Stimulated activated CD4-positive, alpha-beta T cell treated with anti-CD3 and anti-CD28 coated beads, Interleukin-12 subunit alpha, Interleukin-12 subunit beta, amount 100 ng/mL, for 48 hours (primary cell): ENCODE results near the gene BRD2.

ENCODE experiments used
- DNase-seq, 3 donors: peaks; one replicate each; pipeline ENCODE4 v3.0.0-alpha.2; 2020; ENCODE audit warnings: low read depth in 2 of 3, low spot score in 1 of 3

BRD2 gene

GRCh38 chr6:32971242-32971580 lies 2.8 kb downstream of the BRD2 start:
- DNase-seq: no peak

GRCh38 chr6:32971581-32972352 lies 3.4 kb downstream of the BRD2 start:
- DNase-seq: peak; percentile 99

GRCh38 chr6:32972353-32973143 lies 4.2 kb downstream of the BRD2 start:
- DNase-seq: no peak

- no peak for DNase-seq
These were observed 5.0 kb downstream of the BRD2 start for GRCh38 chr6:32973144-32974015.

GRCh38 chr6:32974016-32974333 lies 5.6 kb downstream of the BRD2 start:
- no peak for DNase-seq

GRCh38 chr6:32974541-32975308 lies 6.3 kb downstream of the BRD2 start:
- DNase-seq: no peak

- no peak for DNase-seq
These were observed 7.5 kb downstream of the BRD2 start for GRCh38 chr6:32975886-32976285.

GRCh38 chr6:32976334-32977069 lies 8.1 kb downstream of the BRD2 start:
- no peak for DNase-seq

GRCh38 chr6:32977272-32977952 lies 9.0 kb downstream of the BRD2 start:
- no peak for DNase-seq

GRCh38 chr6:32977953-32978324 lies 9.5 kb downstream of the BRD2 start:
- DNase-seq: no peak

- no peak for DNase-seq
These were observed 11.5 kb downstream of the BRD2 start for GRCh38 chr6:32979720-32980487.

- DNase-seq: no peak
These were observed 12.2 kb downstream of the BRD2 start for GRCh38 chr6:32980488-32981038.

- DNase-seq: no peak
These were observed 13.8 kb downstream of the BRD2 start for GRCh38 chr6:32982084-32982701.

- DNase-seq: no peak
These were observed 14.5 kb downstream of the BRD2 start for GRCh38 chr6:32982702-32983492.

GRCh38 chr6:32983493-32983848 lies 15.1 kb downstream of the BRD2 start:
- no peak for DNase-seq

- DNase-seq: no peak
These were observed 15.7 kb downstream of the BRD2 start for GRCh38 chr6:32983964-32984621.
